MG63 (cell line): ENCODE results near the gene ZNF738. TPM values are rescaled to one million over a fixed set of nuclear protein-coding genes. Genes with fewer than 3 reads are reported as not detected.

ENCODE experiments used
- DNase-seq: peaks from one replicate; pipeline ENCODE4 v3.0.0-alpha.2; 2020
- H3K27me3 ChIP-seq: fragments of 250-450 bp; sonication (Bioruptor Pico); 2 replicates; pipeline ENCODE4 v1.5.1; 2020; ENCODE audit warnings: mild to moderate bottlenecking, moderate library complexity
- H3K36me3 ChIP-seq: fragments of 250-450 bp; sonication (Bioruptor Pico); 2 replicates; pipeline ENCODE4 v1.5.1; 2020; ENCODE audit warnings: mild to moderate bottlenecking, moderate library complexity
- H3K4me3 ChIP-seq: fragments of 250-450 bp; sonication (Bioruptor Pico); 2 replicates; pipeline ENCODE4 v1.5.1; 2020; ENCODE audit warnings: mild to moderate bottlenecking, moderate library complexity
- H3K9me3 ChIP-seq: fragments of 250-450 bp; sonication (Bioruptor Pico); 2 replicates; pipeline ENCODE4 v1.5.1; 2020; ENCODE audit warnings: mild to moderate bottlenecking, moderate library complexity
- total RNA-seq: library from RNA; depleted of rRNA; stranded (reverse); fragments of >200 nt; shearing (Covaris generic); gene quantifications from 2 replicates; pipeline ENCODE4 v1.2.3, GENCODE V29; 2014; ENCODE audit warnings: low replicate concordance; rRNA removed

Gene ZNF738
- total RNA-seq, 1 experiment from 2014 or later = 6.4 TPM

DNA sequence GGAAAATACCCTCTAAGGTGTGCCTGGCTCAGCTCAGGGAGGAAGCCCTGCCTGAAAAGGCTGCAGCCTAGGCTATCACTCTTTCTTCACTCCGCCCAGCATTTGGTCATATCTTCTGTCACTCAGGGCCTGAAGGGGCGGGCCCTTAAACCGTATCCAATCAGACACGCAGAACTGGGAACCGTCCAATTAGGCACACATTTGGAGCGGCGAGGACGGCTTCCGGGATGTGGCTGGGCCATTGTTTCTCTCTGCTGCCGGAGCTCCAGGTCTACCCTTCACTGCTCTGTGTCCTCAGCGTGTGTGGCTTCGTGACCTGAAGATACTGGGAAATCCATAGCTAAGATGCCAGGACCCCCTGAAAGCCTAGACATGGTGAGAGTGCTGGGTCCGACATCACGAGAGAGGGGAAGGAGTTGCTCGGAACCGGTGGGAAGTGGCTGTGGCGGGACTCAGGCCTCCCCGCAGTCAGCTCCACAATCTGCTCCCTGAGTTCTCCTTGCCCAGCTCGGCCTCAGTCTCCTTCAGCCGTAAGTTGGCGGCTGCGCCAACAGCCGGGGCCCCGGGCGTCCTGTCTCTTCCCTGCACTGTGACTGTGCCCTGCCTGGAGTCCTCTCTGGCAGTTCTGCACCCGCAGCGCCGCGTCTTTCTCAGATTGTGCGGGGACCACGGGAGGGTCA is 38.2 kb downstream of the ZNF738 start, which contains the start of gene ZNF493:
Gene ZNF493 (plus strand): TSS at position 241 of the 680 bp plus-strand sequence. CDS start 105 bp downstream, at position 346.
- Histone ChIP-seq H3K9me3 (no peaks in the 10 kb centered on the region), H3K4me3 (peak within 1 kb of the TSS; percentile 72), H3K27me3 (no peaks in the 10 kb centered on the region), H3K36me3 (peaks cover 6% of the 10 kb centered on the region; the same call in 1 of the 2 replicates)
- DNase-seq = peak; percentile 85

DNA sequence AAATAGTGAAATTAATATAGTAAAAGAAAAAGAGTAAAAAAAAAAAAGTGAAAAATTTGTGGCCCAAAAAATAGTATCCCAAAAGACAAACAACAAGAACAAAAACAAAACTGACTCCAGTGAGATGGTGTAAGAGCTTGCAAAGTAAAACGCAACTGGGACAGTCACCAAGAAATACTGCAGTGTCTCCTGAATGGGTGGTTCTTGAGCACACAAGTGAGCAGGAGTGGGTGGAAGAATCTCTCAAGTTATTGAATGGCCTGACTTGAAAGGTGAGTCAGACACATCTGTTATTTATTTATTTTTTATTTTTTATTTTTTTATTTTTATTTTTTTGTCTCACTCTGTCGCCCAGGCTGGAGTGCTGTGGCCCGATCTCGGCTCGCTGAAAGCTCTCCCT is 40.1 kb downstream of the ZNF738 start:
- Histone ChIP-seq H3K27me3 (no peaks in the 10 kb centered on the region), H3K4me3 (no peak overlapping the region), H3K36me3 (peaks cover 6% of the 10 kb centered on the region; the same call in 1 of the 2 replicates), H3K9me3 (no peaks in the 10 kb centered on the region)
- no peak for DNase-seq

DNA sequence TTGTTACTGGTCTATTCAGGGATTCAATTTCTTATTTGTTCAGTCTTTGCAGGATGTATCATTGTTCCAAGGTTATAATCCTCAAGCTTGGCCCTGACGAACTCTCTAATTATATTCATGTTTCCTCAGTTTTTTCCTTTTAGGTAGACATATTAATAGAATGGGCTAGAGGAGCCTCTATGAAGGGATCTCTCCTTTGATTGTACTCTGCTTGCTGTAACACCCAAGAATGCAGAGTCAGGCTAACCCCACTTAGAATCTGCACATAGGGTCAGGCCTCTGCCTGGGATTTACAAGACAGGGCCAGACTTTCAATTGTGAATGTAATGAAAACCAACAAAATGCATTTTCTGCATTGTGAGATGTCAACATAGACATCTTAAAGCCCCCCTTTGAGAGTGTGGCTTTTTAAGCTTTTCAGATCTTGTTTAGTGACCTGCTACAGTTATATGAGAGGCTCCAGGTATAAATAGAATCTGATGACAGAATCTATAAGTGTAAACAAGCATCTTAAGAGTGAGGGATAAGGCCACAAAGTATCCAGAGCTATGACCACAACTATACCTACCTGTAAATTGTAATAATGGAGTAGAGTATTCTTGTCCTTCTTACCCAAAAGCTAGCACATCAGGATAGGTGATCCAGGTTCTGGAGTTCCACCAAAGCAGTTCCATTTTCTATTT is 43.6 kb downstream of the ZNF738 start:
- H3K4me3 ChIP-seq = no peak overlapping the region
- DNase-seq = no peak
- H3K27me3 ChIP-seq = no peaks in the 10 kb centered on the region
- H3K36me3 ChIP-seq = peaks cover 9% of the 10 kb centered on the region; the same call in 1 of the 2 replicates
- no peaks in the 10 kb centered on the region for H3K9me3 ChIP-seq

DNA sequence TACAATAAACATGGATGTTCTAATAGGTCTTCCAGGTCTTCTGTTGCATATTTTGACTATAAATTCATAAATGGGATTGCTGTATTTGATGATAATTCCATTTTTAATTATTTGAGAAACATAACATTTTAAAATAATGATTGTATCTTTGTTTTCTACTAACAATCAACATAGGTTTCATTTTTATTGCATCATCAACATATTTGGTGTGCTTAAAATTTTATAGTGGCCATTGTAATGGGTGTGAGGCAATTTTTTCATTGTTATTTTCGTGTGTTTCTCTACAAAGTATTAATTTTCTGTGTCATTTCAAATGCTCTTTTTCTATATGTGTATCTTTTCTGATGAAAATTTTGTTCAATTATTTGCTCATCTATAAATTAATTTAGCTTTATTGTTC is 51.4 kb downstream of the ZNF738 start:
- Histone ChIP-seq H3K9me3 (no peaks in the 10 kb centered on the region), H3K36me3 (peaks cover 2% of the 10 kb centered on the region), H3K4me3 (no peak overlapping the region), H3K27me3 (no peaks in the 10 kb centered on the region)
- DNase-seq = no peak

DNA sequence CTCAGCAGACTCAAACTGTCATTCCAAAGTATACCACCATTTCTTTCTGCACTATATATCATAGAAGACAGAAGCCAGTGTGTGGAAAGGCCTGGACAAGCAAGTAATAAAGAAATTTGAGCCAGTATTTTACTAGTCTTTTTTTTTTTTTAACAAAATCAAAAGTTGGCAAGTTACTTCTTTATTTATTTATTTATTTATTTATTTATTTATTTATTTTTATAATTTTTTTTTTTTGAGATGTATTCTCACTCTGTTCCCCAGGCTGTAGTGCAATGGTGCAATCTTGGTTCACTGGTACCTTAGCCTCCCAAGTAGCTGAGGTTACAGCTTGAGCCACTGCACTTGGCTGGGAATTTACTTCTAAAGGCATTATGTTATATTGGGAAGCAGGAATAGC is 63.4 kb downstream of the ZNF738 start:
- Histone ChIP-seq H3K9me3 (peaks cover 5% of the 10 kb centered on the region), H3K36me3 (no peaks in the 10 kb centered on the region), H3K4me3 (no peak overlapping the region), H3K27me3 (no peaks in the 10 kb centered on the region)
- DNase-seq = no peak

DNA sequence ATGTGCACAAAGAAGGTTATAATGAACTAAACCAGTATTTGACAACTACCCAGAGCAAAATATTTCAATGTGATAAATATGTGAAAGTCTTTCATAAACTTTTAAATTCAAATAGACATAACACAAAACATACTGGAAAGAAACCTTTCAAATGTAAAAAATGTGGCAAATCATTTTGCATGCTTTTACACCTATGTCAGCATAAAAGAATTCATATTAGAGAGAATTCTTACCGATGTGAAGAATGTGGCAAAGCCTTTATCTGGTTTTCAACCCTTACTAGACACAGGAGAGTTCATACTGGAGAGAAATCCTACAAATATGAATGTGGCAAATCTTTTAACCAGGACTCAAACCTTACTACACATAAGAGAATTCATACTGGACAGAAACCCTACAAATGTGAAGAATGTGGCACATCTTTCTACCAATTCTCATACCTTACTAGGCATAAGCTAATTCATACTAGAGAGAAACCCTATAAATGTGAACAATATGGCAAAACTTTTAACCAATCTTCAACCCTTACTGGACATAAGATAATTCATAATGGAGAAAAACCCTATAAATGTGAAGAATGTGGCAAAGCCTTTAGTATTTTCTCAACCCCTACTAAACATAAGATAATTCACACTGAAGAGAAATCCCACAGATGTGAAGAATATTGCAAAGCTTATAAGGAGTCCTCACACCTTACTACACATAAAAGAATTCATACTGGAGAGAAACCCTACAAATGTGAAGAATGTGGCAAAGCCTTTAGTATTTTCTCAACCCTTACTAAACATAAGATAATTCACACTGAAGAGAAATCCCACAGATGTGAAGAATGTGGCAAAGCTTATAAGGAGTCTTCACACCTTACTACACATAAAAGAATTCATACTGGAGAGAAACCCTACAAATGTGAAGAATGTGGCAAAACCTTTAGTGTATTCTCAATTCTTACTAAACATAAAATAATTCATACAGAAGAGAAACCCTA is 64.5 kb downstream of the ZNF738 start:
- no peak overlapping the region for H3K4me3 ChIP-seq
- H3K27me3 ChIP-seq = no peaks in the 10 kb centered on the region
- no peak for DNase-seq
- no peaks in the 10 kb centered on the region for H3K36me3 ChIP-seq
- H3K9me3 ChIP-seq = peaks cover 5% of the 10 kb centered on the region

Other genes starting within 250 kb of the ZNF738 start
- gene ZNF431, start 217.0 kb upstream of the ZNF738 start, total RNA-seq = 2.9 and 3.4 TPM in 2 replicates
- 1.3 and 1.8 TPM in 2 replicates for gene ZNF708, start 29.6 kb upstream of the ZNF738 start, total RNA-seq
- 0.46 and 0.84 TPM in 2 replicates for gene ZNF493, start 38.1 kb downstream of the ZNF738 start, total RNA-seq
- gene ZNF429, start 146.6 kb downstream of the ZNF738 start, total RNA-seq = 1.1 TPM in 2 replicates